Middle frontal gyrus (tissue), 1 donor: ENCODE data around the gene MOK.
A peak's percentile ranks its signal among the peaks of the same experiment; 100 is the strongest.

Source experiments
- DNase-seq: peaks from one replicate; pipeline ENCODE4 v3.0.0-alpha.2; 2015; ENCODE audit warnings: low spot score; ENCODE audit errors: extremely low spot score

Gene MOK

DNA sequence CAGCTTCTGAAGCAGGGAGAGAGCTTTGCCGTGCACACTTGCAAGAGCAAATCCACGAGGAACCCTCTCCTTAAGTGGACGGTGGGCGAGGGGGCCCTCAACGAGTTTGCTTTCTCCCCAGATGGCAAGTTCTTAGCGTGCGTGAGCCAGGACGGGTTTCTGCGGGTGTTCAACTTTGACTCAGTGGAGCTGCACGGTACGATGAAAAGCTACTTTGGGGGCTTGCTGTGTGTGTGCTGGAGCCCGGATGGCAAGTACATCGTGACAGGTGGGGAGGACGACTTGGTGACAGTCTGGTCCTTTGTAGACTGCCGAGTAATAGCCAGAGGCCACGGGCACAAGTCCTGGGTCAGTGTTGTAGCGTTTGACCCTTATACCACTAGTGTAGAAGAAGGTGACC lies 96.2 kb downstream of the MOK start:
- no peak for DNase-seq

GRCh38 chr14:102207831-102208365 lies 97.1 kb downstream of the MOK start:
- DNase-seq, result no peak

DNA sequence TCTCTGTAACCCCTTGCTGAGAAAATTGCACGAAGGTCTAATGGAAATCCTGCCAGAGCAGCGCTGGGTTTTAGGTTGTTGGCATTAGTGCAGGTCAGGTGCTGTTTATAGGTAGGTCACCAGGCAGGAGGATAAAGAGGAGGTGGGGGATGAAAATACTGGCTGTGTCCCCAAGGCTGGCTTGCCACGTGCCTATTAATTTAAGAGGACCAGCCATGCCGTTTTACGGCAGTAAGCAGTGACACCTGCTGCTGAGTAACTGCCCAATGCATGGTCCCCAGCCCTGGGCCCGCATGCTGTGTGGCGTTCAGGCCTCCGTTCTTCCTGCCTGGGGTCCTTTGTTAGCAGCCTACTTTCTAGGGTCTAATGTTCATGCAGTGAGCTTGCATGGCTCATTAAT lies 98.0 kb downstream of the MOK start:
- DNase-seq, result no peak

DNA sequence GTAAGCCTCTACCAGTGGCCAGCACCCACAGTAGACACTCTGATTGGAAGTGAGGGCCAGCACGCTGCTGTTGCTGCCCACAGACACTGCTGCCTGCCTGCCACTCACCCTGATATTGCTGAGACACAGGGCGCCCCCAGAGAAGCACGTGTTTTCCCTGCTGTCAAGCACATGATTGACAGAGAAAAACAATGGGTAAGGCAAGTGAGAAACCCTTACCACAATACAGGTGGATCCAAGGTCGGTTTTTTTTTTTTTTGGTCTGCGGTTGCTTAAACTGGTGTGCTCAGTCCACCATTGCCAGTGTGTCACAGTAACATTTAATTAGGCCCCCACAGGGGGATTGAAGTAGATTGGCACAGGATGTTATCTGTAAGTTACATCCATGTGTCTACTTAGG lies 99.4 kb downstream of the MOK start:
- DNase-seq, result no peak

DNA sequence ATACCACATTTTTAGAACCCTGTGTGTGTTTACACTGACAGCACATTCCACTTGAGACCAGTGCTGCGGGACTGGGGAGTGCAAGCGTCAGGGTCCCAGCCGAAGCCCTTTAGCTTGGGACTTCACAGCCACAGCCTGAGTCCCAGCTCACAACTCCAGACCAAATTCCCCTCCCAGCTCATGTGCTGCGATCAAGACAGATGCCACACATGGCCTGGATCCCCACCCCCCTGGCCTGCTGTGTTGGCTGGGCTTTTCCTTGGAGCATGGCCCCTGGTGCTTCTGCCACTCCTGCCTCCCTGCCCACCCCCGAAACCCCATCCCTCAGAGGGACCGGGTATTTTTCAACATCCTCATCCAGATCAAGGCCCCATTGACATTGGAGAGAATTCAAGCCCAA lies 101.6 kb downstream of the MOK start:
- no peak for DNase-seq

- no peak for DNase-seq
Measured at GRCh38 chr14:102202944-102203343, 102.0 kb downstream of the MOK start.

DNA sequence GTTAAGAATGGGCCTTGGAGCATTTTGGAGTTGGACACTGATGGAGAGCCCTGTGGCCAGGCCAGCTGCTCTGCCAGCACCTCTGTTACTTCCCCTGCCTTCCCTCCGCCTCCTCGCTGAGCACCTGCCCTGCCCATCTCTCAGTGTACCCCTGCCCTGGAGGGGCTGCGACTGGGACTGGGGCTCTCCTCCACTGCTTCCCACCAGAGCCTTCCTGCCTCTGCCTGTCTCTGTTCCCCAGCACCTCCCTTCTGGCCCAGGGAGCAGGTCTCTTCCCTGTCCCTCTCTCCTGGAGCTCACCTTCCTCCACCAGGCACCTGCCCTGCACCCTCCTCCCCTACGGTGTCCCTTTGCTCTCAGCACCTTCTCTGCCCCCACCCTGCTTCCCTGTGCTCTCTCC lies 103.2 kb downstream of the MOK start:
- no peak for DNase-seq

GRCh38 chr14:102201353-102201738 lies 103.6 kb downstream of the MOK start:
- no peak for DNase-seq

DNA sequence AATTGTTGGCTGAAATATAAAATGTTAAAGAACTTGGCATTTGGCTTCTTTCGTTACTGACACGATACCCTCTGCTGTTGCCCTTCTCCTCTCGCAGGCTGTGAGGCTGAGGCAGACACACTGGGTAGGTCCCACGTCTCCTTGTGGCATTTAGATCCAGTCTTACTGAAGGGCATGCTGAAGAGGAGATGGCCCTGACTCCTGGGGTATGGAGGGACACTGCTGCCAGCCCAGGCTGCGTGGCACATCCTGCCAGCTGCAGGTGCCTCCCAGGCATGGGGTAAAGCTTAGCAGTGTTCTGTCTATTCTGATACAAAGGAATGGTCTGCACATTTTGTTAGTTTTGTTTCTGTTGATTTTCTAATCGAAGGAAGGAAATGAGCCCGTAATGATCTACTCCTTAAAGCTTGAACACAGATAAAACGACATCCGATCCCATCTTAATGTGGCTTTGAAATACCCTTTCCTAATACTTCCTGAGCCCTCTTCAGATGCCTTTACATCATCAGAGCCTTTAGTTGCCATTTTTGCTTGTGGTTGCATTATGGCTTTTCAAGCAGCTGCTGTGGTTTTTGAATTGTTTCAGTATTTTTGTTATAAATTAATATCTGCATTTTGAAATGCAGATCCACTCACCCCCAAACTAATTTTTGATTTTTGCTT lies 104.1 kb downstream of the MOK start:
- DNase-seq, result no peak

DNA sequence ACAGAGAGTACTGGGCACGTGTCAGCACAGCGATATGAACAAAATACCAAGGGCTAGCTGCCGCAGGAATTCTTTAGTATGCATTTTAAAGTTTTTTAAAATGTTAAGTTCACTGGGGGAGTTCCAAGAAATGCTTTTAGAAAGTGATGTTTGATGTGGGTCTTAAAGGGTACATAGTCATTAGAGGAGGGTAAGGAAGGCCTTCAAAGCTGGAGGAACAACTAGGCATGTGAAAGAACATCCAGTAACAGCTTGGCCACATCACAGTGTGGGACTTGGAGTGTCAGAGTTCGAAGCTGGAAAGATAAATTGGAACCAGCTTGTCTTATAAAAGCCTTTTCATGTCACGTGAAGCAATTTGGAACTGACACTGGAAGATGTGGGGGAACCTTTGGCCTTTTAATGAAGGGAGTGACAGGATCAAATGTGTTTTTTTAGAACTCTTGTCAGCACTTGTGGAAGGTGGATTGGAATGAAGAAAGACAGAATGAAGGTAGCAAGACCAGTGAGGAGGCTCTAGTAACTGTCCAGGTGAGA lies 107.6 kb downstream of the MOK start:
- no peak for DNase-seq

GRCh38 chr14:102196902-102197230 lies 108.1 kb downstream of the MOK start:
- no peak for DNase-seq

GRCh38 chr14:102196039-102196901 lies 108.7 kb downstream of the MOK start:
- DNase-seq, result peak; percentile 71

DNA sequence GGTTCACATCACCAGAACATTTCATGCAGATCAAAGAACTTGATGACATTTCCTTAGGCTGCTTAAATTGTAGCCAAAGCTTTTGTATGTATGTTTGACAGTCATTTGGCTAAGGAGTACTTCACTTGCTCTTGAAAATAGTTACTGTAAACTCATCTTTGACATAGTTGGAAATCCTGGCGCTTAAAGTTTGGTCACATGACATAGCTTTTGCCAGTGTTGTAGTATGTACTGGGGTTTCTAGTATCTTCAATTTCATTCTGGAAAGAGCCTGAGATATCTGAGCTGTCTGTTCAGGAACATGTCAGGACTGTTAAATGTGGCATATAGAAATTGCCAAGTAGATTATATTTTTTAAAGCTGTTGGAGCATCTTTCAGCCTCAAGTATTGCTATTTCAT lies 109.5 kb downstream of the MOK start:
- no peak for DNase-seq

GRCh38 chr14:102194856-102195255 lies 110.1 kb downstream of the MOK start:
- no peak for DNase-seq

GRCh38 chr14:102192840-102193502 lies 112.0 kb downstream of the MOK start:
- no peak for DNase-seq

DNA sequence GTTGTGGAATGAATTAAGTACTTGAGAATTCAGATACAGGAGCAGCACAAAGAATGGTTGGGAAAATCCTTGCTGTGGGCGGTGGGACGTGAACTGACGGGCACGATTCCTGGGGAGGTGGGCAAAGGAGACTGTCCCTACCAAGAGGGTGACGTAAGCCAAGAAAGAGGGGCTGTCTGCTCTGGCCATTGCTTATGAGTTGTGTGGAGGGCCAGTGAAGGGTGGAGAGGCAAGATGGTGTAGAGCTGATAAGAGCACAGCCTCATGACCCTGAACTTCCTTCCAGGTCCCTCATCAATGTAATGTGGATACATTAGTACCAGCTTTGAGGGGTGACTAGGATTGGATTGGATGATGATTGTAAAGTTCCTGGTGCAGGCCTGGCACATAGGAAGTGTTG lies 115.1 kb downstream of the MOK start:
- DNase-seq, result no peak

DNA sequence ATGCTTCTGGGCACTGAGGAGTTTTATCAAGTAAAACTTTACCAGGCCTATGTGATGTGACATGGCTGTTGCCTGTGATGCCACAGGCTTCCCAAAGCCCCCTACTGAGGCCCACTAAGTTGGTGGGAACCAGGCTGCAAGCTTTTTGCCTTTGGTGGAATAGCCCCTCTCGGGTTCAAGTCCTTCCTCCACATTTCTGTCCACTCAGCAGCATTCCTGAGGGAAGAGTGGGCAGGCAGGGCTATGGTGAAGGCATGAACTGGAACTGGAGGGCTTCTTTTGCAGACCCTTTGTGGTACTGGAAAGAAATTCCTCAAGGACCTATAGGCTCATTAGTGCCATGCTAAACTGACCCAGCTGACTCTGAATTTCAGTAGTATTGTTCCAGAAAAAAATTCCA lies 116.8 kb downstream of the MOK start:
- no peak for DNase-seq

DNA sequence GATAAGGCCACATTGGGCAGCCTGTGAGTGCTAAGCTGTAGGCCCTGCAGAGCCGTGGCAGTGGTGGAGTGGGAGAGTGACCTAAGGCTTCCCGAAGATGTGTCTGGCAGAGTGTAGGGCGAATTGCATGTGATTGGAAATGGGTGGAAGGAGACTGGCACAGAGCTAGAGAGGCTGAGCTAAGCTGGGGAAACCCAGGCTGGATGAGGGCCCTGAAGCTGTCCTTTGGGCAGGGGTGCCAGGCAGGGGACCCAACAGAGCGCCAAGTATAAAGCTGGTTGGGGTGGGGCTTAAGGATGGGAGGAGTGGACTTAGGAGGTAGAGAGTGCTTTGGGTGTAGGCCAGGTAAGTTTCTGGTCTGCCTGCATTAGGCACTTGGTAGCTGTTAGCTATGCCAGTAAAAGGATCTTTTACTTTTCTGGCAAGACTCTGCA lies 117.4 kb downstream of the MOK start:
- DNase-seq, result no peak

DNA sequence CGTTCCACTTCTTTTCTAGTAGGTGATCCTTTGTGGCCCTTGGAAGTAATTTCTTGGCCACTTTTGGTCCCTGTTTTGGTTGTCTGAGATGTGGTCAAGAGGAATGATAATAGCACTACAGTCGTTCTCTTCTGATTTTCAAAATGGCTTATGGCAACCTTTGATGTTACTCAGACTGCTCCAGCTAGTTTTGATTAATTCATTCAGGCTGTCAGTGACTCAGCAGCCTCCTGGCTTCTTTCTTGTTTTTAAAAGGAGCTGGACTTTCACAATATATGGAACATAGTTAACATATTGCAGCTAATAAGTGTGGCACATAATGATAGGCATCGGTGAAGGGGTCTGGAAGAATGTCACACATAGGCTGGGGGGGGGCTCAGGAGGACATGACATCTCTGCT lies 117.9 kb downstream of the MOK start:
- no peak for DNase-seq

GRCh38 chr14:102185360-102185759 lies 119.6 kb downstream of the MOK start:
- no peak for DNase-seq

- DNase-seq, result no peak
Measured at GRCh38 chr14:102184316-102185035, 120.5 kb downstream of the MOK start.
